ENCODE data around the gene PEAK3. TPM values are rescaled to one million over a fixed set of nuclear protein-coding genes. Genes with fewer than 3 reads are reported as not detected.
A peak's percentile ranks its signal among the peaks of the same experiment; 100 is the strongest.

The PEAK3 gene
- total RNA-seq, 1 donor from 2014 or later: 4.7 TPM

- Histone ChIP-seq H3K9me3 (no peaks in the 10 kb centered on the region), H3K27ac (no peak overlapping the region), H3K4me3 (peak overlapping the region; percentile 33 to 39), H3K36me3 (peaks cover under 1 to 4% of the 10 kb centered on the region in 2 donors), H3K27me3 (peaks cover 13% of the 10 kb centered on the region), H3K4me1 (peaks cover 0 to 26% of the 10 kb centered on the region in 2 donors)
- DNase-seq (ENCODE audit: low spot score in 2 of 2): no peak
- peak in 1 of 3 experiments; percentile 16 for TF ChIP-seq CTCF (IDR thresholded peaks at IDR 0.05)
- intact Hi-C loops (cut with DNase I): no loop called here
Observed at GRCh38 chr19:2253106-2254063, 28.6 kb downstream of the PEAK3 start.

GRCh38 chr19:2252797-2253105 lies 29.2 kb downstream of the PEAK3 start:
- Histone ChIP-seq H3K27ac (no peak overlapping the region), H3K36me3 (peaks cover 6 to 11% of the 10 kb centered on the region in 2 donors), H3K27me3 (peaks cover 13% of the 10 kb centered on the region), H3K4me3 (peak overlapping the region; percentile 33 to 39), H3K4me1 (peaks cover 0 to 26% of the 10 kb centered on the region in 2 donors), H3K9me3 (no peaks in the 10 kb centered on the region)
- intact Hi-C loops (cut with DNase I): no loop called here
- TF ChIP-seq CTCF (IDR thresholded peaks at IDR 0.05): no peak
- DNase-seq (ENCODE audit: low spot score in 2 of 2): no peak

GRCh38 chr19:2252055-2252796 lies 29.7 kb downstream of the PEAK3 start:
- H3K27ac ChIP-seq: no peak overlapping the region
- H3K9me3 ChIP-seq: no peaks in the 10 kb centered on the region
- H3K4me3 ChIP-seq: peak overlapping the region; percentile 27 to 39
- DNase-seq (ENCODE audit: low spot score in 2 of 2): no peak
- H3K36me3 ChIP-seq: peaks cover 12 to 16% of the 10 kb centered on the region in 2 donors
- intact Hi-C loops (cut with DNase I): no loop called here
- H3K27me3 ChIP-seq: peaks cover 13% of the 10 kb centered on the region
- H3K4me1 ChIP-seq: peaks cover 0 to 26% of the 10 kb centered on the region in 2 donors
- no peak for TF ChIP-seq CTCF (IDR thresholded peaks at IDR 0.05)

GRCh38 chr19:2251106-2252054 lies 30.6 kb downstream of the PEAK3 start:
- peaks cover 13% of the 10 kb centered on the region for H3K27me3 ChIP-seq
- H3K9me3 ChIP-seq: no peaks in the 10 kb centered on the region
- peaks cover 0 to 26% of the 10 kb centered on the region in 2 donors for H3K4me1 ChIP-seq
- H3K4me3 ChIP-seq: peak overlapping the region; percentile 27 to 39
- no peak for DNase-seq (ENCODE audit: low spot score in 2 of 2)
- H3K27ac ChIP-seq: no peak overlapping the region
- peaks cover 20 to 24% of the 10 kb centered on the region in 2 donors for H3K36me3 ChIP-seq
- intact Hi-C loops (cut with DNase I): no loop called here
- TF ChIP-seq CTCF (IDR thresholded peaks at IDR 0.05): no peak

- Histone ChIP-seq H3K4me1 (peaks cover 0 to 26% of the 10 kb centered on the region in 2 donors), H3K27ac (no peak overlapping the region), H3K27me3 (peaks cover 13% of the 10 kb centered on the region), H3K36me3 (peaks cover 27 to 31% of the 10 kb centered on the region in 2 donors), H3K4me3 (peak overlapping the region in 1 of 2 donors; percentile 27), H3K9me3 (no peaks in the 10 kb centered on the region)
- intact Hi-C loops (cut with DNase I): no loop called here
- no peak for DNase-seq (ENCODE audit: low spot score in 2 of 2)
- TF ChIP-seq CTCF (IDR thresholded peaks at IDR 0.05): no peak
Observed at GRCh38 chr19:2250766-2251105, 31.2 kb downstream of the PEAK3 start.

Measured in ascending aorta (tissue), 2 donors.